Measurements from ENCODE around the gene ERG. TPM values are rescaled to one million over a fixed set of nuclear protein-coding genes. Genes with fewer than 3 reads are reported as not detected.

The ERG gene
- total RNA-seq, 1 experiment from 2014 or later: not detected

DNA sequence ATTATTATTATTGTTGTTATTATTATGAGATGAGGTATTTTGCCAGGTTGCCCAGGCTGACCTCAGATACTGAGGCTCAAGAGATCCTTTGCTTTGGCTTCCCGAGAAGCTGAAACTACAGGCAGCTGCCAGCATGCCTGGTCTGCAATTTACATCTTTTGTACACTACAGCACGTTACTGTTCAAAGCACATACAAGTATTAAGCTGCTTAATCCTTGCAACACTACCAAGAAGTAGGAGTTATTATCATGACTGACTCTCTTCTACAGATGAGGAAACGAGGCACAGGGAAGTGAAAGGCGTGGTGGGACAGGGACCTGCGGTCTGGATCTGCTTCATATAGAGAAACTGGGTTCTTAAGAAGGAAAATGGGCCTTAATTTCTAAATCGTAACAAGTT is 11.6 kb downstream of the ERG start:
- in situ Hi-C loops (cut with HindIII; ENCODE audit: low pct_unique_long_range_greater_than_20kb, low sequenced_read_pairs): no loop called here

DNA sequence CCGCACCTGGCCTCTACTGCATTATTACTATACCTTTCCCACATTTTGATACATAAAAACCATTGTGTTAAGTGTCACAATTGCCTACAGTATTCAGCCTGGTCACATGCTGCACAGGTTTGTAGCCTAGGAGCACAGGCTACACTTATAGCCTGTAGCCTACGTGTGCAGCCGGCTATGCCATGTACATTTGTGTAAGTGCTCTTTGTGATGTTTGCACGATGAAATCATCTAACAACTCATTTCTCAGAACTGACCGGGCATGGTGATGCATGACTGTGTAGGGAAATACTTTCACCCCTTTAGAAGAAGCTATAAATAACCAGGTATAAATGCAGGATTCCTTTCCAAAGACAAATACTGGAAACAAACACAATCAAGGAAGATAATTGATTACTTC is 12.1 kb downstream of the ERG start:
- DNase-seq (ENCODE audit: low read depth, low spot score): no peak
- in situ Hi-C loops (cut with HindIII; ENCODE audit: low pct_unique_long_range_greater_than_20kb, low sequenced_read_pairs): no loop called here

More for the DNA sequence above, 11.6 kb downstream of the ERG start:
- DNase-seq (ENCODE audit: low read depth, low spot score): no peak

DNA sequence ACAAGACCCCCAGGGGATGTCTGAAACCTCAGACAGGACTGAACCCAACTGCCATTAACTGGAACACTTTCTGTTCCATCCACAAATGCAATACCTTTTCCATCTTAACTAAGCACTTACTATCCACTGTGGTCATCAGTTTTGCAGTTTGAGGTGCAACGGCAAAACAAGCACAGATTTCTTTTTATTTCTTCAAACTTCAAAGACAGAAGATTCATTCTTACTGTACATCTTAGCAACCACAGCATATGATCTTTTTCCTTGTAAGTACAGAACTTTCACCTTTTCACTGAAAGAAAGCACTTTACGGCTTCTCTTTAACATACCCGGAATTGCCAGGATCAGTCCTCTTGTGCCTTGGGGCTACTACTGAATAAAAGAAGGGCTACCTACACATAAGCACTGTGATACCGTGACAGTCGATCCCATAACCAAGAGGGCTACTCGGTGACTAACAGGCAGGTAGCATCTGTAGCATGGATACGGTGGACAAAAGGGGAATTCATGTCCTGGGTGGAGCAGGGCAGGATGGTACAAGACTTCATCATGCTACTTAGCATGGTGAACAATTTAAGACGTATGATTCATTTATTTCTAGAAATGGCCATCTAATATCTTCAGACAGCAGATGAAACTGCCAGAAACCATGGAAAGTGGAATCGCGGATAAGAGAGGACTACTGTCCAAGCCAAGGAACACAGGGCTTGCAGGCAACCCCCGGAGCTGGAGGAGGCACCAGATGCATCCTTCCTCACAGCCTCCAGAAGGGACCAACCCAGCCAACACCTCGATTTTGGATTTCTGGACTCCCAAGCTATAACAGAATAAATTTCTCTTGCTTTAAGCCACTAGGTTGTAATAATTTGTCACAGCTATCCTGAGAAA is 18.4 kb downstream of the ERG start:
- in situ Hi-C loops (cut with HindIII; ENCODE audit: low pct_unique_long_range_greater_than_20kb, low sequenced_read_pairs): no loop called here
- DNase-seq (ENCODE audit: low read depth, low spot score): no peak

DNA sequence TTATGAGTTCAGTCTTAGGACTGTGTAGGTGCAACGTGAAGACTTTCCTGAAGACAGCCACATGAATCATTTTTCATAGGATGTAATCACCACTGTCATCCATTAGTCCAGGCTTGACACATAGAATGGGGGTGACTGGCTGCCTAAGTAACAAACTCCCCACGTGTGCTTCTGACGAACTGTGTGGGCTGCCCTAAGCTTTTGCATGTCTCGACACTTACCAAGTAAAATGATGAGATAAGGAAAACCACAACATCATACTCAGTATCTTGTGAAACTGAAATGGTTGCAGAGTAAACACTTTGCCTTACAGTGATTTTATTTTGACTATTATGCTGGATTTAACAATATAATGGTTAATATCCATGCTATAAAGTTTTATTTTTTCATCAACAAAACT is 19.5 kb downstream of the ERG start:
- in situ Hi-C loops (cut with HindIII; ENCODE audit: low pct_unique_long_range_greater_than_20kb, low sequenced_read_pairs): no loop called here
- DNase-seq (ENCODE audit: low read depth, low spot score): no peak

DNA sequence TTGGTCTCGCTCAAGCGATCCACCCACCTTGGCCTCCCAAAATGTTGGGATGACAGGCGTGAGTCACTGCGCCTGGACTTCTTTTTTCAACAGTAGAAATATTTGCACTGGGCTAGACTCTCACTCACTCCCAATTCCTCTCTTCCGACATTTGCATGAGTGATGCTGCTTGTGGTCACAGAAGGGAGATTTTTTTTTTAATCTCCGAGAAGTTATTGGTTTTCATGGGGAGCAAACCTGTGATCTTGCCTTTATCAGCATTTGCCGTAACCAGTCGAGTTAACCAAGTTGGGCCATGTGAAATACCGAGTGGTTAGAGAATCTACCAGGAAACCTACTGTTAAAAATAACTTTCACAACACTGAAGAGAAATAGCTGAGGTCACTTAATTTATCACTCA is 21.1 kb downstream of the ERG start:
- in situ Hi-C loops (cut with HindIII; ENCODE audit: low pct_unique_long_range_greater_than_20kb, low sequenced_read_pairs): no loop called here
- DNase-seq (ENCODE audit: low read depth, low spot score): no peak

DNA sequence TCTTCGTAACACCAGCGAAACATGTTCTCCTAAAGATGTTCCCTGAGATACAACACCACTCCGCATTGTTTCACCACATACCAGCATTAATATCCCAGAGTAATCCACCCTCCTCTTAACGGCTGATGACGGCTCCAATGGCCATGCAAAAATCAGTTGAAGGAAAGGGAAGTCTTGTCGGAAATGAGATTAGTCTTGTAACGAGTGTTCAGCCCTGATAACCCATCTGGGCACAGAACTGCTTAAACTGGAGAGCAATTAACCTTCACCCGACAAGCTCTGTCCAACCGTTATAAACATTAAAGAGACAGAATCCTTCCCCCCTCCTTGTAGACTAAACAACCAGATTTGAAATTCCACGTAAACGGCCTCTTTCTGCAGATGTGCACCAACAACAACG is 21.9 kb downstream of the ERG start:
- in situ Hi-C loops (cut with HindIII; ENCODE audit: low pct_unique_long_range_greater_than_20kb, low sequenced_read_pairs): no loop called here
- DNase-seq (ENCODE audit: low read depth, low spot score): no peak

DNA sequence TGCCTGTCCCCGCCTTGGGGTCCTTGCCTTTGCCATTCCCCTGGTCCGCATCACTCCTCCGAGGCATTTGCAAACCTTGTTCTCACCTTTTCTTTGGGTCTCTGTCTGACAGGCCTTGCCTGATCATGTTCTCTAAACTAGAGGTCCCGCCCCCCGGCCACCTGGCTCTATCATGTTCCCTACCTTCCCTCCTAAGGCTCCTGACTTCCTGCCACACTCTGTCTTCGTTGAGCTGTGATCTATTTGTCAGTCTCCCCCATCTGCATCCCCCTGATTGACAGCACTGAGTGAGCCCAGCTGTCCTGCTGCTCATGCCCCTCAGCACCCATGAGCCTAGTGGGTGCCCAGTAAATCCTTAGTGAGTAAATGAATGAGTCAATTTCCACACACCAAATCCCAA is 22.8 kb downstream of the ERG start:
- DNase-seq (ENCODE audit: low read depth, low spot score): no peak
- in situ Hi-C loops (cut with HindIII; ENCODE audit: low pct_unique_long_range_greater_than_20kb, low sequenced_read_pairs): no loop called here

DNA sequence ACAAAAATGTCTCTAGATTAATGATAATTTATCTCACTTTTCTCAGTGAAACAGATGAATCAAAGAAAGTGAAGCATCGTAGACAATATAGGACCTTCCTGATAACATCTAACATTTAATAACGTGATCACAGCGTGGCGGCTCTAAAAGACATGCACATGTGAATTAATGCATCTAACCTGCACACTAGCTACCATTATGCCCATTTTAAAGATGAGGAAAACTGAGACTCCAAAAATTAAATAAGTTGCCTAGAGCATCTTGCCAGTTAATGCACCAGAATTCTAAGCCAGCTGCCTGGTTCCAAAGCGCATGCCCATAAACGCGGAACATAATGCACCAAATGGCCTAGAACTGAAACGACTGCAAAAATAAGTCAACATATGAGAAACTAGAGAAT is 23.5 kb downstream of the ERG start:
- in situ Hi-C loops (cut with HindIII; ENCODE audit: low pct_unique_long_range_greater_than_20kb, low sequenced_read_pairs): no loop called here
- DNase-seq (ENCODE audit: low read depth, low spot score): no peak

DNA sequence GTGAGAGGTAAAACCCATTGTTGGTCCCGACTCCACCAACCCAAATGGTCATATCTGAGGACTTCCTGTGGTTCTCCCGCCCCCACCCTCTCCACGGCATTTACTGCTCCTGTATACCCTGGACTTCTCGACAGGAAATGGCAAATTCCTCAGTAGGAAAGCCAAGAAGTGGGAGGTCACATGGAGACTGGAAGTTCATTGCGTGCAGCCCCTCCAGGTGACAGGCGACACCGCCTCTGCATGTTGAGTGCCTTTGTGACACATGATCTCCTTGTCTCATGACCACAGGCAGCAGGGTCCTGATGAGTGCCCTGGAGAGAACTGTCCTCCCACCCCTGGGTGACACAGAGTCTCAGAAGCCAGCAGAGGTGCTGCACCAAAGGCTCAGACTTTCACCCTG is 24.2 kb downstream of the ERG start:
- DNase-seq (ENCODE audit: low read depth, low spot score): no peak
- in situ Hi-C loops (cut with HindIII; ENCODE audit: low pct_unique_long_range_greater_than_20kb, low sequenced_read_pairs): no loop called here

DNA sequence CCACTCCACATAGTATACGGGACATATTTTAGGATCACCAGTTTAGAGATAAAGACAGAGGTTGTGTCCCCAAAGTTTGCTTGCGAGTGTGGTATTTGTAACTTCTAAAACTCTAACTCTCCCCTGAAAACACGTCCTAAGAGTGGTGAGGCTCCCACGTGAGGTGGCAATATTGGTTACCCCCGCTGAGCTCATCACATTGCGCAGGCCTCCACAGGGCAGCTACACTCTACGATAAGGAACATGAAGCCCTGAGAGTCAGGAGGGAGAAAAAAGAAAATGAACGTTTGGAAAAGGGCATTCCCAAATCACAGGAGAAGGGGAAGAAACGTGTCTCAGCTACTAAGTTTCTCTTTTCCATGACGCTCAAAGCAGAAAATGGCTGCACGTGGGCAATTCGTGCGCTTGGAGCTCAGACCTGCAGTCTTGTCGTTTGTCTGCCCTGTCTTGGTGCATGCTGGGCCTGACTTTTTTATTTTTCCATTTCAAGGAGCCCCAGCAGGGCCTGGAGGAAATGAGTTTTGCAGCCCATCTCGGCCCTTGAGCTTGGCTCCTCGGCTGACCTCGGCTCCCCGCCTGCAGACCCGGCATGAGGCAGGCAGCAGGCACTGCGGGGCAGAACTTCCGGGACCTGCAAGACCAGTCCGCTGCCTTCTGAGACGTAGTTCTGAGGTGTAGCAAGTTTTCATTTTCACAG is 25.7 kb downstream of the ERG start:
- in situ Hi-C loops (cut with HindIII; ENCODE audit: low pct_unique_long_range_greater_than_20kb, low sequenced_read_pairs): no loop called here
- DNase-seq (ENCODE audit: low read depth, low spot score): no peak

DNA sequence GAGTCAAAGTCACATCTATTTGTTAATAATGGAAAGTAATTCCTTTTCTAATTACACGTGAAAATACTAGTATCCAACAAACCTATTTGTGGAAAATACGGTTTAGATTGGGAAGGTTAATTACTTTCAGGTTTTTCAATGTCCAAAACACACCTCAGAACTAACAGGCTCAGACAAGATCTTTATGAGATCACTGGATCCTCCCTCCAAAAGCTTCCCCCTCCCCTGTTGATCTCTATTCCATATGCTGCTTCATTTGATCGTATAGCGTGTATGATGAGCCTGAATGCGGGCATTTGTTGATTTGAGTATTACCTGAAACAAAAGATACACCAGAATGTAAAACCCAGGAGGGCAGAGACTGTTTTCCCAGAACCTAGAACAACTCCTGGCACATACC is 26.5 kb downstream of the ERG start:
- DNase-seq (ENCODE audit: low read depth, low spot score): no peak

DNA sequence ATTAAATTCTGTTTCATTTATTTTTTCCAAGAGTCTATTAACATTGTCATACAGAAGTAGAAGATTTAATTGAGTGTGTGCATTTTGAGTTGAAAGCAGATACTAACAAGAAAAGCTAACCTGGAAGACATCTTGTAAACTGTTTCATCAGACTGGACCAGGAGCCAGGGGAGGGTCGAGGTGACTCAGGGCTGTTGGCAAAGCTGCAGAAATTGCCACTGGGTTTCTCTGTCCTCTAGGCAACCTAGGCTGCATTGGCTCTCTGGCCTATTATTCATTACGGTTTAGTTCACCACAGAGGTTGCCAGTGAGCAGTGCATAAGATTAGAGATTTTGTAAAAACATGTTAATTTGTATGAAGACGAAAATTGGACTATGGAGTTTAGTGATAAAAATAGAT is 27.5 kb downstream of the ERG start:
- in situ Hi-C loops (cut with HindIII; ENCODE audit: low pct_unique_long_range_greater_than_20kb, low sequenced_read_pairs): no loop called here
- no peak for DNase-seq (ENCODE audit: low read depth, low spot score)

More for the DNA sequence above, 26.5 kb downstream of the ERG start:
- in situ Hi-C loops (cut with HindIII; ENCODE audit: low pct_unique_long_range_greater_than_20kb, low sequenced_read_pairs): no loop called here

DNA sequence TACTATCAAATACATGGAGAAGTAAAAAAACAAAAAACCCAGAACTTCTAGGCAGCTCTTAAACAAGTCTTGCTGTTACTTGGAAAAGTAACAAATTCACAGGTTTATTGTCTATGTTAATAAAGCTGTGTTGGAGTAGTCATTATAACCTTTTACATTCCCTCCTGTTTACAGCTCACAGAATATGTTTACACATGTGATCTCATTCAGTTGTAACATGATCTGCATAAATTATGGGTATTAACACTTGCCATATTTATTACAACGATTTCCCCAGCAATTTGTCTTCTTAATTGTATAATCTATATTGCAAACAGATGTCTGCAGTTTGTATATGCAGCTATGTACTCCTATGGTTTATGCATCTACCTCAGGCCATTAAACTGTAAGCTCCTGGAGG is 28.6 kb downstream of the ERG start:
- in situ Hi-C loops (cut with HindIII; ENCODE audit: low pct_unique_long_range_greater_than_20kb, low sequenced_read_pairs): no loop called here
- no peak for DNase-seq (ENCODE audit: low read depth, low spot score)

DNA sequence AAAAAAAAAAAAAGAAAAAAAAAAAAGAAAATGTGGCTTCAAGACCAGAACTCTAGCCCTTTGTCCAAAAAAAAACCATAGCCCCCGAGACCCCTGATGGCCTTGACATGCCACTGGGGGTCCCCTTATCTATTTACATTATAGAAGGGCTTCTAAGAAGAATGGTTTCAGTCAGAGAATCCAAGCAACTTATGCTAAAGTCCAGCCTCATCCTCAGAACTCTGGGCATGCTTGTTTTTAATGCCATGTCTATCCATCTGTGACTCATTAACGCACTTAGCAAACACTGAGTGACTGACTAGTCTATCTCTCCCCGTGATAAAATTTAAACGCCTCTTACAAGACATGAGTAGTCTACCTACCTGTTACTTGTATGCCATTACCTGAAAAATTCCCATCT is 29.3 kb downstream of the ERG start:
- no peak for DNase-seq (ENCODE audit: low read depth, low spot score)

DNA sequence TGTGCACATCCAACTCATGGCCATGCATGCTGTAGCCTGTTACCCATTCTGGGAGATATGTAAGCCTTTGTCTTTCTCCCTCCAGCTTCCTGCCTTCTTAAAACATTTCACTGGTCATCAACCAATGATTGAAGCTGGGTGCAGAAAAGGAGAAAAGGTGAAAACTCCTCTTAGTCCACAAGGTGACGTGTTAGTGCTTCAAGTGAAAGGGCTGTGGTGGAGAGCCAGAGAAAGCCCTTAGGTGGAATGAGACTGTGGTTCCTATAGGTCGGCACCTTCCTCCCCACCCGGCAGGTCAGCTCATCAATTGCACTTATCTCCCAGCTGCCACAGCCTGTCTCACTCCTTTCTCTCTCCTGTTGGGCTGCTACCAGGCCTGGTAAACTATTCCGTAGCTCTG is 30.4 kb downstream of the ERG start:
- in situ Hi-C loops (cut with HindIII; ENCODE audit: low pct_unique_long_range_greater_than_20kb, low sequenced_read_pairs): no loop called here
- no peak for DNase-seq (ENCODE audit: low read depth, low spot score)

More for the DNA sequence above, 29.3 kb downstream of the ERG start:
- in situ Hi-C loops (cut with HindIII; ENCODE audit: low pct_unique_long_range_greater_than_20kb, low sequenced_read_pairs): no loop called here

DNA sequence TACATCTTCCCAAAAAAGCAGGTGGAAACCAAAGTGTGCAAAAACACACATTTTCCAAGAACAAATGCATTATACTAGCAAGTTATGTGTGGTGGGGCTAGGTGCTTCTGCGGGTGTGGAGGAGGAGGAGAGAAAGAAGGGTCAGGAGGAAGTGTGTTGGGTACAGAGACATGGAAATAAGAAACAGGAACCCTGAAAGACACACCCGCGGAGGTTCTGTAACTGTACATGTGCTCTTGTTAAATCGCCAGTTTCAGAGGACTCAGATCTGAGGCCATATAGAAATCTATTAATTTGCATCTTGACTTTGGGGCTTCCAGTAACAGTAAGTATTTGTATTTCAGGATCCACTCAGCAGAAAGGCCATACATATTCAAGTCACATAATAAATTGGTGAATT is 30.9 kb downstream of the ERG start:
- in situ Hi-C loops (cut with HindIII; ENCODE audit: low pct_unique_long_range_greater_than_20kb, low sequenced_read_pairs): no loop called here
- no peak for DNase-seq (ENCODE audit: low read depth, low spot score)

DNA sequence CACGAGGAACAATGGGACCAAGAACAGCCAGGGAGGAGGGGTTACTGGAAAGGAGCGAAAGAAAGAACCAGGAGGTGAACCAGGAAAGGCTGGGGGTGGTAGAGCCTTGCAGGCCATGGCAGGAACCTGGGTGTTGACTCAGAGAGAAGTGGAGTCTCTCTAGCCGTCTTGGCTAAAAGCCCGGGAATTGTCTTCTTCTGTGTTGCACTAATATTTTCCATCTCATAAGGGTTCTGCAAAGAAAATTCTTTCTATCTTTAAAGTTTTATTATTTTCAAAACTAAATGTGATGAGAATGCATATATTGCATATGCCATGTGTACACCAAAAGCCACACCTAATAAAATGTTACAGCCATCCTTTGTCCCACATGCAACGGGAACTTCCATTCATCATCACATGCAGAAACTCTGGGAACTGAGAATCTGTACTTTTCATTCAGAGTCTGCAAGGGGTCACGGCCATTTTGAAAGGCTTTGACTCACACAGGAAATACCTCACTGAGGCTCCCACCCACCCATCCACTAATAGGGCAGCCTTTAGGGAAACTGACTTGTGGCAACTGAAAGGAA is 38.0 kb downstream of the ERG start:
- in situ Hi-C loops (cut with HindIII; ENCODE audit: low pct_unique_long_range_greater_than_20kb, low sequenced_read_pairs): no loop called here
- no peak for DNase-seq (ENCODE audit: low read depth, low spot score)

DNA sequence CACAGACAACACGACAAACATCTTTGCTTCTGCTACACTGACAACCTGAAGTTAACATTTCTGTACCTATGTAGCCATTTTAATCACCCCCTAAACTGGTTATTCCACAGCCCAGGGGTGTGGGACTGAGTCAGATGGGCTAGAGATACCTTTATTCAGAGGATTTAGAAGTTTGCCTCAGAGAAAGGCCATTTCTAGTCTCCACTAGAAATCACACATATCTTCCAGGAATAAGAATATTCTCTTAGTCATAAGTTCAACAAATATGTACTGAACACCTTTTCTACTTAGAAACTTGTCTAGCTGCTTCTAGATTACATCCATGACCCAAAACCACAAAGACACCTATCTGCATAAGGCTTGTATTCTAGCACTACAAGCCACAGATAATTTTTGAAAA is 38.8 kb downstream of the ERG start:
- in situ Hi-C loops (cut with HindIII; ENCODE audit: low pct_unique_long_range_greater_than_20kb, low sequenced_read_pairs): no loop called here
- no peak for DNase-seq (ENCODE audit: low read depth, low spot score)

DNA sequence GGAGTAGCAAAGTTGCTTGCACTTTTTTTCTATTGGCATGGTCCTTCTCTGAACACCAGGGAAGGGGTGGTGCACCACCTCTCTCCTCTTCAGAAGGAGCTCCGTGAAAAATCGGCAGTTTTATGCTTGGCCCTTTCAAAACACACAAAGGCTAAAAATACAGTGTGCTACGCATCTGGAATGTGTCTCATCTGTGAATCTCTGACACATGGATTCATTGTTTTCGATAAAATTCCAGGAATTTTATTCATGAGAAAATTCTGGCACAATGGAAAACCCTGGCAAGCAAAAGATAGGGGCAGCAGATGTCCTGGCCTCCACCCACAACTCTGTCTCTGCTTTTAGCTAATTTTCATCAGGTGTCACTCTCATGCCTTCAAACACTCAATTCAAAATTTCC is 42.9 kb downstream of the ERG start:
- no peak for DNase-seq (ENCODE audit: low read depth, low spot score)
- in situ Hi-C loops (cut with HindIII; ENCODE audit: low pct_unique_long_range_greater_than_20kb, low sequenced_read_pairs): no loop called here

Measured in SK-MEL-5 (cell line).